ENCODE measurements around the gene TTC39A.

GRCh38 chr1:51308636-51309035, 21.7 kb downstream of the TTC39A start:
- TF ChIP-seq CHCHD3 (CRISPR knock-in tag; IDR thresholded peaks at IDR 0.05): no peak
- TF ChIP-seq AFF4 (CRISPR knock-in tag; IDR thresholded peaks at IDR 0.05): no peak
